Urinary bladder (tissue), 4 donors: ENCODE measurements around the gene OR51A7. TPM values are rescaled to one million over a fixed set of nuclear protein-coding genes. Genes with fewer than 3 reads are reported as not detected.
"Not testable (repeated sequence)": the region's sequence is repeated elsewhere in the genome, so short reads cannot be mapped to it uniquely, and the experiment has no call there.

Source experiments
- DNase-seq: peaks from one replicate; pipeline ENCODE4 v3.0.0-alpha.2; 2015; ENCODE audit errors: extremely low spot score
- H3K27ac ChIP-seq: one replicate; pipeline ENCODE4 v1.5.1; 2013; ENCODE audit warnings: low read depth, mild to moderate bottlenecking, moderate library complexity
- H3K36me3 ChIP-seq: one replicate; pipeline ENCODE4 v1.6.1; 2013; ENCODE audit warnings: mild to moderate bottlenecking, moderate library complexity; ENCODE audit not compliant: insufficient read depth
- H3K4me1 ChIP-seq: one replicate; pipeline ENCODE4 v1.6.1; 2013; ENCODE audit warnings: mild to moderate bottlenecking, moderate library complexity; ENCODE audit not compliant: insufficient read depth
- H3K4me3 ChIP-seq: one replicate; pipeline ENCODE4 v1.5.1; 2013; ENCODE audit warnings: low read depth, low read length
- WGBS: extraction: QIAGEN DNeasy Blood & Tissue Kit; methylation state at CpG from one replicate; pipeline ENCODE4 v1.1.7; 2013; 5-methylcytosine and 5-hydroxymethylcytosine counted together
- polyA plus RNA-seq: library from polyadenylated mRNA; stranded (reverse); fragments of 200-250 nt; gene quantifications from one replicate; pipeline ENCODE4 v1.2.3, GENCODE V29; 2013
- total RNA-seq: library from RNA; depleted of rRNA; stranded (reverse); fragments of >200 nt; gene quantifications from one replicate; pipeline ENCODE4 v1.2.3, GENCODE V29; 2014
- donor health status: healthy with polysubstance abuse.
- donor health status: healthy.

The OR51A7 gene
- total and polyA plus RNA-seq, 2 donors: not detected

- no peaks in the 10 kb centered on the region for H3K36me3 ChIP-seq
- no peaks in the 10 kb centered on the region for H3K4me1 ChIP-seq
- no peak overlapping the region for H3K4me3 ChIP-seq
- no peak for DNase-seq
- H3K27ac ChIP-seq: no peak overlapping the region
Observed at GRCh38 chr11:4916581-4916980, 13.0 kb downstream of the OR51A7 start.

- WGBS: 85% methylated on average over 4 of the region's 4 CpGs
- Histone ChIP-seq H3K4me3 (no peak within 1 kb of the TSS), H3K27ac (no peak within 1 kb of the TSS), H3K4me1 (no peaks in the 10 kb centered on the region), H3K36me3 (no peaks in the 10 kb centered on the region)
- no peak for DNase-seq
Observed at GRCh38 chr11:4919250-4919649, 15.7 kb downstream of the OR51A7 start, which contains the start of gene OR51G2. TSS of gene OR51G2 (minus strand) at chr11:4919350. CDS start at chr11:4915663, 3,687 bp downstream.

GRCh38 chr11:4921796-4922195, 18.2 kb downstream of the OR51A7 start:
- no peak overlapping the region for H3K4me3 ChIP-seq
- no peaks in the 10 kb centered on the region for H3K4me1 ChIP-seq
- no peaks in the 10 kb centered on the region for H3K36me3 ChIP-seq
- WGBS: 77% methylated on average over 1 of the region's 1 CpG
- no peak for DNase-seq
- H3K27ac ChIP-seq: no peak overlapping the region

- Histone ChIP-seq H3K36me3 (no peaks in the 10 kb centered on the region), H3K27ac (no peak overlapping the region), H3K4me3 (no peak overlapping the region), H3K4me1 (no peaks in the 10 kb centered on the region)
- DNase-seq: no peak
- 57% methylated on average over 1 of the region's 1 CpG for WGBS
Observed at GRCh38 chr11:4922304-4922703, 18.7 kb downstream of the OR51A7 start.

GRCh38 chr11:4924239-4924638, 20.7 kb downstream of the OR51A7 start, which contains the start of gene OR51G1:
TSS of gene OR51G1 (minus strand) at chr11:4924339. CDS start at chr11:4924339, 0 bp downstream.
- no peak for DNase-seq
- Histone ChIP-seq H3K4me3 (no peak within 1 kb of the TSS), H3K4me1 (no peaks in the 10 kb centered on the region), H3K27ac (no peak within 1 kb of the TSS), H3K36me3 (no peaks in the 10 kb centered on the region)
- WGBS: 78% methylated on average over 1 of the region's 1 CpG

- DNase-seq: no peak
- H3K4me1 ChIP-seq: no peaks in the 10 kb centered on the region
- H3K4me3 ChIP-seq: no peak overlapping the region
- H3K36me3 ChIP-seq: no peaks in the 10 kb centered on the region
- no peak overlapping the region for H3K27ac ChIP-seq
Observed at GRCh38 chr11:4926608-4927007, 23.0 kb downstream of the OR51A7 start.

GRCh38 chr11:4932751-4933150, 29.2 kb downstream of the OR51A7 start:
- no peak overlapping the region for H3K27ac ChIP-seq
- no peaks in the 10 kb centered on the region for H3K36me3 ChIP-seq
- H3K4me1 ChIP-seq: no peaks in the 10 kb centered on the region
- no peak overlapping the region for H3K4me3 ChIP-seq
- WGBS: 77% methylated on average over 4 of the region's 4 CpGs
- DNase-seq: no peak

- H3K36me3 ChIP-seq: no peaks in the 10 kb centered on the region
- H3K27ac ChIP-seq: no peak overlapping the region
- H3K4me3 ChIP-seq: no peak overlapping the region
- no peak for DNase-seq
- WGBS: 77% methylated on average over 3 of the region's 3 CpGs
- no peaks in the 10 kb centered on the region for H3K4me1 ChIP-seq
Observed at GRCh38 chr11:4936745-4937144, 33.2 kb downstream of the OR51A7 start.

- no peak for DNase-seq
- no peak within 1 kb of the TSS for H3K27ac ChIP-seq
- no peaks in the 10 kb centered on the region for H3K4me1 ChIP-seq
- no peaks in the 10 kb centered on the region for H3K36me3 ChIP-seq
- H3K4me3 ChIP-seq: no peak within 1 kb of the TSS
Observed at GRCh38 chr11:4947505-4947904, 43.9 kb downstream of the OR51A7 start, which contains the start of gene OR51A4. TSS of gene OR51A4 (minus strand) at chr11:4947605. CDS start at chr11:4947100, 505 bp downstream.

- not testable (repeated sequence) for H3K4me3 ChIP-seq, DNase-seq, H3K27ac ChIP-seq, H3K4me1 ChIP-seq, H3K36me3 ChIP-seq
- WGBS: 59% methylated on average over 2 of the region's 2 CpGs
Observed at GRCh38 chr11:4955613-4956012, 52.0 kb downstream of the OR51A7 start, which contains the start of gene OR51A2. TSS of gene OR51A2 (minus strand) at chr11:4955713. CDS start at chr11:4955713, 0 bp downstream.

GRCh38 chr11:4957396-4957795, 53.8 kb downstream of the OR51A7 start:
- Histone ChIP-seq H3K4me1 (no peaks in the 10 kb centered on the region), H3K27ac (no peak overlapping the region), H3K36me3 (no peaks in the 10 kb centered on the region), H3K4me3 (no peak overlapping the region)
- no peak for DNase-seq
- WGBS: 84% methylated on average over 4 of the region's 4 CpGs

Other genes starting within 250 kb of the OR51A7 start
- 0.63 TPM for gene OR51E2, start 205.9 kb upstream of the OR51A7 start, total RNA-seq
- 0.63 TPM for gene OR51E2, start 205.9 kb upstream of the OR51A7 start, polyA plus RNA-seq
- not detected for gene MMP26, start 199.0 kb upstream of the OR51A7 start, total RNA-seq
- not detected for gene MMP26, start 199.0 kb upstream of the OR51A7 start, polyA plus RNA-seq
- gene OR51F1, start 133.8 kb upstream of the OR51A7 start, total RNA-seq: not detected
- not detected for gene OR51F1, start 133.8 kb upstream of the OR51A7 start, polyA plus RNA-seq
- not detected for gene OR52R1, start 99.4 kb upstream of the OR51A7 start, total RNA-seq
- gene OR52R1, start 99.4 kb upstream of the OR51A7 start, polyA plus RNA-seq: not detected
- gene OR51F2, start 82.5 kb upstream of the OR51A7 start, total RNA-seq: not detected
- gene OR51F2, start 82.5 kb upstream of the OR51A7 start, polyA plus RNA-seq: not detected
- not detected for gene OR51S1, start 54.6 kb upstream of the OR51A7 start, total RNA-seq
- not detected for gene OR51S1, start 54.6 kb upstream of the OR51A7 start, polyA plus RNA-seq
- gene OR51T1, start 21.9 kb upstream of the OR51A7 start, total RNA-seq: not detected
- not detected for gene OR51T1, start 21.9 kb upstream of the OR51A7 start, polyA plus RNA-seq
- not detected for gene OR51G2, start 15.6 kb downstream of the OR51A7 start, total RNA-seq
- gene OR51G2, start 15.6 kb downstream of the OR51A7 start, polyA plus RNA-seq: not detected
- not detected for gene OR51G1, start 20.6 kb downstream of the OR51A7 start, total RNA-seq
- gene OR51G1, start 20.6 kb downstream of the OR51A7 start, polyA plus RNA-seq: not detected
- not detected for gene OR51A4, start 43.8 kb downstream of the OR51A7 start, total RNA-seq
- gene OR51A4, start 43.8 kb downstream of the OR51A7 start, polyA plus RNA-seq: not detected
- gene OR51A2, start 51.9 kb downstream of the OR51A7 start, total RNA-seq: not detected
- gene OR51A2, start 51.9 kb downstream of the OR51A7 start, polyA plus RNA-seq: not detected
- gene OR51L1, start 91.1 kb downstream of the OR51A7 start, total RNA-seq: not detected
- not detected for gene OR51L1, start 91.1 kb downstream of the OR51A7 start, polyA plus RNA-seq
- gene OR52J3, start 142.7 kb downstream of the OR51A7 start, total RNA-seq: not detected
- not detected for gene OR52J3, start 142.7 kb downstream of the OR51A7 start, polyA plus RNA-seq
- gene OR52E2, start 155.8 kb downstream of the OR51A7 start, total RNA-seq: not detected
- gene OR52E2, start 155.8 kb downstream of the OR51A7 start, polyA plus RNA-seq: not detected
- gene OR52E1, start 165.8 kb downstream of the OR51A7 start, total RNA-seq: not detected
- gene OR52E1, start 165.8 kb downstream of the OR51A7 start, polyA plus RNA-seq: not detected
- not detected for gene OR52A5, start 234.6 kb downstream of the OR51A7 start, total RNA-seq
- not detected for gene OR52A5, start 234.6 kb downstream of the OR51A7 start, polyA plus RNA-seq